DMS 273 treated with DMSO at 0.1 percent for 48 hours (cell line): ENCODE results near the gene CYP17A1.
A peak's percentile ranks its signal among the peaks of the same experiment; 100 is the strongest.
"Not testable (repeated sequence)": the region's sequence is repeated elsewhere in the genome, so short reads cannot be mapped to it uniquely, and the experiment has no call there.

ENCODE experiments used
- DNase-seq: peaks from one replicate; lab custom pipeline; 2025; lab: John Stamatoyannopoulos, UW

CYP17A1 gene, protein sequence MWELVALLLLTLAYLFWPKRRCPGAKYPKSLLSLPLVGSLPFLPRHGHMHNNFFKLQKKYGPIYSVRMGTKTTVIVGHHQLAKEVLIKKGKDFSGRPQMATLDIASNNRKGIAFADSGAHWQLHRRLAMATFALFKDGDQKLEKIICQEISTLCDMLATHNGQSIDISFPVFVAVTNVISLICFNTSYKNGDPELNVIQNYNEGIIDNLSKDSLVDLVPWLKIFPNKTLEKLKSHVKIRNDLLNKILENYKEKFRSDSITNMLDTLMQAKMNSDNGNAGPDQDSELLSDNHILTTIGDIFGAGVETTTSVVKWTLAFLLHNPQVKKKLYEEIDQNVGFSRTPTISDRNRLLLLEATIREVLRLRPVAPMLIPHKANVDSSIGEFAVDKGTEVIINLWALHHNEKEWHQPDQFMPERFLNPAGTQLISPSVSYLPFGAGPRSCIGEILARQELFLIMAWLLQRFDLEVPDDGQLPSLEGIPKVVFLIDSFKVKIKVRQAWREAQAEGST

DNA sequence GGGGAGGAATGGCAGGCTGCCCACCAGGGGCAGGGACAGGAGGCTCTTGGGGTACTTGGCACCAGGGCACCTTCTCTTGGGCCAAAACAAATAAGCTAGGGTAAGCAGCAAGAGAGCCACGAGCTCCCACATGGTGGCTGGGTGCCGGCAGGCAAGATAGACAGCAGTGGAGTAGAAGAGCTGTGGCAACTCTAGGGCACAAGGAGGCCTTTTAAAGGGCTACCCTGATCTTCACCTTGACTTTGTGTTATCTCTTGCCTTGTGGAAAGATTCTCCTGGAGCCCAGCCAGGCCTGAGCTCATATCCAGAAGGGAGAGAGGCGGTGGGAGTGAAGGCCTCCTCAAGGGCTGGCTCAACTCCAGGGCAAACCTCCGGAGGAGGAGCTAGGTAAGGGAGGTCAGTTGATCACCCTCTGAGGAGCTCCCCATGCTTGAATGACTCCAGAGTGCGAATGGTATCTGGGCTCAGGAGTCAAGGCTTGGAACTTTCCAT is at the start of gene CYP17A1:
Gene CYP17A1, minus strand, starts transcription at position 184 of the 492 bp plus-strand sequence. Its CDS starts 52 bp downstream, at position 132.
- peak; percentile 16 for DNase-seq

DNA sequence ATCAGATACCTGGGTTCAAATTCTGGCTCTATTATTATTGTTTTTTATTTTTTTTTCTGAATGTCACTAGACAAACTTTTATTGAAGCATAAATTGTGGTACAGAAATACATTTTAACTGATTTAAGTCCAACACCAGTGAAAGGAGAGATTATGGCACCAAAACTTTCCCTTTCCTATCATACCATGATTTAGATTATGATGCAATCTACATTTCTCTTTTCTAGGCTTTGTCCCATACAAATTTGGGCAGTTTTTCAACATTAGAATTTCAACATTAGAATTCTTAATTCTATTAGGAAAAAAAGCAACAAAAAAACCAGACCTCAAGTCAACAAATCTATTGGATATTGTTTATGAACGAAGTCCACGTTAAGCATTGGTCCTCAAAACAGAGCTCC is 43.0 kb upstream of the CYP17A1 start:
- DNase-seq, result no peak

DNA sequence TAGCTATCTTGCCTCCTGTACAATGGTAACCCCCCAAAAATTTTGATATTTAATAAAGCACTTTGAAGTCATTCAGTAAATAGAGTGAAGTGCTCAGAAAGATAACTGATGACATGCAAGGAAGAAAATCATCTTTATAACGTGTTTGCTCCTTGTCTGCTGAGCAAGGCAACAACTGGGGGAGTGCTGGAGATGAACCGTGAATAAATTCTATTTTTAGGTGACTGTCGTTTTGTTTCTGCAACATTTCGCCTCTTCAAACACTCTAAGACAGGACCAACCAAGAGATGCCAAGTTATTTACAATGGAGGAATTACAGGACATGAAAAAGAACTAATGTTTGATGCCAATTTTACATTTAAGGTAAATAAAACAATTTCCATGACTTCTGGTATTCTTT is 41.4 kb upstream of the CYP17A1 start:
- no peak for DNase-seq

DNA sequence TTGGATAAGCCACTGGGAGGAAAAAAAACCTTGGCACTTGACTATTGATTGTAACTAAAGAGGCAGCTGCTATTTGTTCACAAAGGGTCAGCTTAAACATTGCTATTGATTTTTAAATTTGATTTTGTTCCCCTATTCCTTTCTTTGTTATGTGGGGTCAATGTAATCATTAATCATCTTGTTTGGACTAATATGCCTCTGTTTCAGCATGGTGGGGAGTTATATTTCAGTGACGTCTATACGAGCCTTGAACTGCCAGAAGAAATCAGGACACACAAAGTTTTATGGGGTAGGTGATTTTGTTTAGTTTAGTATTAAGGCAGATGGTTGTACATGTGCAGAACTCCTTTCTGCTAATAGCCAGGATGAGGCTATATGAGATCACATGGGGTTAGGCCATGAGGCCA is 39.5 kb upstream of the CYP17A1 start:
- DNase-seq, result no peak

DNA sequence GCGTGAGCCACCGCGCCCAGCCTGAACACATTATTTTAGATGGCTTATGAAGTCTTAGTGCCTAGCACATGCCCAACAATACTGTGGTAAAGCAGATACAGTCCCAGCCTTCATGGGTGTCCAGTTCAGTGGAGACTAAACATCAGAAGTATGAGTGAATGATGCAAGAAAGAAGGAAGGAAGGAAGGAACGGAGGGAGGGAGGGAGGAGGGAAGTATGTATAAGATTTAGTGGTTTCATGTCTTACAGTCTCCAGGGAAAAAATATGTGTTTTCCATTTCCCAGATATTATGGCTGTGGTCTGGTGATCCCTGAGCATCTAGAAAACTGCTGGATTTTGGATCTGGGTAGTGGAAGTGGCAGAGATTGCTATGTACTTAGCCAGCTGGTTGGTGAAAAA is 35.0 kb upstream of the CYP17A1 start:
- no peak for DNase-seq

DNA sequence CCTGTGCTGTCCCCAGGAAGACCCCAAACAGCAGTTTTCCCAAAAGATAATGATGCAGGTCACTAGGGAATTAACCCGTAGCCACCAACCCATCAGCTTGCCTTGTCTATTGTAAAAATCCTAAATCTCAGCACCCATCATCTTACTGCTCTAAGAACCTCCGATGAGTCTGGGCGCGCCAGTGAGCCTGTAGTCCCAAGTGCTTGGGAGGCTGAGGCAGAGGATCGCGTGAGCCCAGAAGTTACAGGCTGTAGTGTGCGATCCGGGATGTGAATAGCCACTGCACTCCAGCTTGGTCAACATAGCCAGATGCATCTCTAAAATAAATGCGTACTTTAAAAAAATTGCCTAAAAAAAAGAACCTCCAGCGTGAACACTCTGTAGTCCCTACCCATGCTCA is 33.0 kb upstream of the CYP17A1 start:
- DNase-seq, result no peak

DNA sequence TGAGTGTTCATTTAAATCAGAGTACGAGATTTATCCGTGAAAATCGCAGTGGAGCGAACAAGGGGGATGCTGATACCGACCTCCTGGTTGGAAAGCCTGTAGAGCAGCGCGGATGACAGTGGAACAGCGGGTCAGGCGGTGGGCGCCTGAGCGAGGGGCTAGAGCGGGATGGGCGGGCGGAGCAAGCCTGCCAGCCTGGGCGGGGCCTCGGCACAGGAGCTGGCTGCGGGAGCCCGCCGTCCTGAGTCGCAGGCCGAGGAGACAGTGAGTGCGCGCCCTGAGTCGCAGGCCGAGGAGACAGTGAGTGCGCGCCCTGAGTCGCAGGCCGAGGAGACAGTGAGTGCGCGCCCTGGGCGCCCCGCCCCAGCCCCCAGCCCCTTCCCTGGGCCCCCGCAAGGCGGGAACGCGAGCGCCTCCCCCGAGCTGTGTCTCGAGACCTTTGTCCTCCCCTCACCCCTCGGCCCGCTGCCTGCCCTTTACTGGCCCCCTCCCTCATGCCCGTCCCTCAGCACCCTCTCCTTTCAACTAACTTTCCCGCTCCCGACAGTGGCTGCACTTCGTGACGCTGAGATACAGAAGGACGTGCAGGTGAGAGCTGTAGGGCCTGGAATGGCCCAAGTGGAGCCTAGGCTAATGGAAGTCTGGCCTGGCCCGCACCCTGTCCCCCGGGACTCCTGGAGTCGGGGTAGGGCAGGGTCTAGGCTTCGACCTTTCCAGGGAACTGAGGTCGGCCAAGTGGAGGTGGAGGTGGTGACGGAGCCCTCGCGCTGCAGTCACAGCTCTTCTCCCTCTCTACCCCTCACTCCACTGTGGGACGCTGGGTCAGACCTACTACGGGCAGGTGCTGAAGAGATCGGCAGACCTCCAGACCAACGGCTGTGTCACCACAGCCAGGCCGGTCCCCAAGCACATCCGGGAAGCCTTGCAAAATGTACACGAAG is 32.3 kb upstream of the CYP17A1 start, which contains the start of gene AS3MT:
Gene AS3MT, plus strand, starts transcription at position 213 of the 941 bp plus-strand sequence. Its CDS starts 123 bp downstream, at position 336.
- no peak for DNase-seq

DNA sequence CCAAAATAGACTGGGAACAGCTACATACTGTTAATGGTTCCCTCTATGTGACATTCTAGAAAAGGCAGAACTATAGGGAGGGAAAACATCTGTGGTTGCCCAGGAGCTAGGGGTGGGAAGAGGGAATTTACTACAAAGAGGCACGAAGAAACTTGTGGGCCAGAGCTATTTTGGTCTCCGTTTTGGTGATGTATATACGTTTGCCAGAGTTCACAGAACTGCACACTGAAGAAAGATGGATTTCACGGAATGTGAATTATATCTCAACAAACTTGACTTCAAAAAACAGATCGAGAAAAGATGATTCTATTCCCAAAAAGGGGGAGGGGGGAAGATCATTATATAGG is 31.7 kb upstream of the CYP17A1 start:
- no peak for DNase-seq

DNA sequence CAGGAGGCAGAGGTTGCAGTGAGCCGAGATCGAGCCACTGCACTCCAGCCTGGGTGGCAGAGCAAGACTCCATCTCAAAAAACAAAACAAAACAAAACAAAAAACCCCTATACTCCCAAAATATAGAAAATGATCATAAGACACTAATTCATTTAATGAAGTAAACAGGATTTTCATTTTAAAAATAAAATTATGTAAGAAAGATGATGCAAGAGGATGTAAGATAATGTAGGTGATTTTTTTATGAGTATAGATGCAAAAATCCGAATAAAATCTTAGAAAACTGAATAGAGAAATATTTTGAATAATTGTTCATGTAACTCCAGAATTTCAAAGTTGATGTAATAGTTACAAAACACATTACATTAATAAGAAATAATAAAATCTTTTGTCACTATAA is 28.4 kb upstream of the CYP17A1 start:
- no peak for DNase-seq

DNA sequence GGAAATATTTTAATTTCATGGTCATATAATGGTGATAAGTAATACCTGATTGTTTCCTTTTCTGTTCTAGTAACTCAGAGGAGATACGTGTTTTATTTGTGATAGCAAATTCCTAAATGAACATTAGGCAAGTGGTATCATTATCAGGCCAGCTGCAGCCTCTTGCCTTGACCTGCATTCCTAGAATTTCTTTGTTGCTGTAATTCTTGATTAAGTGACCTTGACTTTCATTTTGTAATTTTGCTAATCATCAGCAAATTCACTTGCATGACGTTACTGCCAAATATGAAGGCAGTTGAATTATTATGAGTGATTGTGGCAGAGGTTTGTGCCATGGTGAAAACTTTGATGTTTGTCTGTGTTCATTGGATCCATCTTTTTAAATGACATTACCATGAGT is 26.4 kb upstream of the CYP17A1 start:
- DNase-seq, result no peak

DNA sequence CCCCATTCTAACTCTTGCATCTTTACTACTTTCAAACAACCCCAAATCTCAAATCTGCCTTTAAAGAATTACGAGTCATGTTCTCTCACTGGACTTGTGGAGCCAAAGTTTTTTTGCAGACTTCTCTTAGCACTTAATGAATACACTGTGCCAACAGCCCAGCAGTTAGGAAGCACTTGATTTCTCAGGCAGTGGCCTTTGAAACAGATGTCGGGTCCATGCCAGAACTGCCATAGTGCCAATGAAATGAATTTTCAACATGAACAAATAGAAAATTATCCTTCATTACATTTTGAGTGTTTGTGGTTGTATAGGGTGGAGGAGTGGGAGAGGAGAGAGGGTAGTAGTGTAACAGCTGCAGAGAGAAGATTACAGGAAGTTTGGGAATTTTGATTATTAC is 22.7 kb upstream of the CYP17A1 start:
- no peak for DNase-seq

DNA sequence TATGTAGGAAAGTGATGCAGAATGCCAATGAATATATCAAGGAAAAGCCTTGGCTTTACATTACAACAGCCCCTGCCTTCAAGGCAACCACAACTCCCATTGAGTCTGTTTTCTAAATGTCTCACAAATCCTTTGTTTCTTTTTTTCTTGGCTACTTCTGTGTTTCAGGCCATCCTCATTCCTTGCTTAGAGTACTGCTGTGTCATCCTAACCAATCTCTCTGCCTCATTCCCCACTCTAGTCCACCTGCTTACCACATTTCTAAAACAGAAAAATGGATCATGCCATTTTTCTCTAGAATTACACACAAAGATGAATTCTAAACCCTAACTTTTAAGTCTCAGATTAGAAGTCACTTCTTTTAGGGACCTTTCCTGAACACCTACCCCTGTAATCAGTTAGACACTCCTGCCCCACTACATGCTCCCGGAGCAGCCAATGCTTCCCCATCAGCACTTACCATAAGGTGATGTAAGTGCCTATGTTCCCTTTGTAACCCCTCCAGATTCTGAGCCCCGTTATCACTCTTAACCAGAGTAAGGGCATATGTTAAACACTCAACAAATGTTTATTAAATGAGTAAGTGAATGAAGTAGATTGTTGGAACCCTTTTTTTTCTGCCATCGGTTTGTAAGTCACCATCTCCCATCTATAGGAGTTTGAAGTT is 19.7 kb upstream of the CYP17A1 start:
- DNase-seq, result no peak

DNA sequence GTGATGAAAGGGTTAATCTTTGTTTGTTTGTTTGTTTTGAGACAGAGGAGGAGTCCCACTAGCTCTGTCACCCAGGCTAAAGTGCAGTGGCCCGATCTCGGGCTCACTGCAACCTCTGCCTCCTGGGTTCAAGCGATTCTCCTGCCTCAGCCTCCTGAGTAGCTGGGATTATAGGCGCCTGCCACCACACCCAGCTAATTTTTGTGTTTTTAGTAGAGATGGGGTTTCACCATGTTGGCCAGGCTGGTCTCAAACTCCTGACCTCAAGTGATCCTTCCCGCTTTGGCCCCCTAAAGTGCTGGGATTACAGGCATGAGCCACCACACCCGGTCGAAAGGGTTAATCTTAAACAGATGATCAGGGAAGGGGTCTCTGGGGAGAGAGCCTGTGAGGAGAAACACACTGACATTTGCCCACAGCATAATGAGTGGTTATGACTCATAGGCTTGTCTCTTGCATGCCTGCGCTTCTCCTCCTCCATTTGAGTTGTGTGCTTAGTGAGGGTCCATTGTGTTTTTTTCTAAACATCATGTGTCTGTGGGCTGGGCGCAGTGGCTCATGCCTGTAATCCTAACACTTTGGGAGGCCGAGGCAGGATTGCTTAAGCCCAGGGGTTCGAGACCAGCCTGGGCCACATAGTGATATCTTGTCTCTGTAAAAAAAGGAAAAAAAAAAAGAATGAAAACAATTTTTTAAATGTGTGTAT is 18.7 kb upstream of the CYP17A1 start:
- not testable (repeated sequence) for DNase-seq

DNA sequence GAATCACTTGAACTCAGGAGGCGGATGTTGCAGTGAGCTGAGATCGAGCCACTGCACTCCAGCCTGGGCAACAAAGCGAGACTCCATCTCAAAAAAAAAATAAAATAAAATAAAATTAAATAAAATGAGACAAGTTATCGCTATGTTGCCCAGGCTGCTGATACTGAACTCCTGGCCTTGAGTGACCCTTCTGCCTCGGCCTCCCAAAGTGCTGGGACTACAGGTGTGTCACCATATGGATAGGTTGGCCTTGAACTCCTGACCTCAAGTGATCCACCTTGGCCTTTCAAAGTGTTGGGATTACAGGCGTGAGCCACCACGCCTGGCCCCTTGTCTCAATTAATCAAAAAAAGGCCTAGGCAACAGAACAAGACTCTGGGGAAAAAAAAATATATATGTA is 16.0 kb upstream of the CYP17A1 start:
- DNase-seq, result not testable (repeated sequence)

DNA sequence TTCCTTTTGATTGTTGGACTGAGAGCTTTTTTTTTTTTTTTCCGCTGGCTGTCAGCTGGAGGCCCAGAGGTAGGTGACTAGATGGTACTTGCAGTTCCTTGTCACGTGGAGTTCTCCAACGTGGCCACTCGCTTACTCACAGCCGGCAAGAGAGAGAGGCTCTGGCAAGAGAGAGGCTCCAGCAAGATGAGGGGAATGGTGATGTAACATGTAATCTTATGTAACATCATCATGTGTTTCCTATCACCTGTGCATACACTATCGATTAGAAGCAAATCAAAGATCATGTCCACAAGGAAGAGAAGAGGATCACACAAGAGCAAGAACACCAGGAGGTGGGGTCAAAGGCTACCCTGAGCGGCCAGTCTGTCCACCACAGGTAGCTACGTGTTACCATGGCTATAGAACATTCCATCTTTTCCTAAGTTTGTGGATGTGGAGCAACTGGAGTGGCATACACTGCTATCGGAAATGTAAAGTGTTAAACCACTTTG is 12.9 kb upstream of the CYP17A1 start:
- DNase-seq, result no peak

DNA sequence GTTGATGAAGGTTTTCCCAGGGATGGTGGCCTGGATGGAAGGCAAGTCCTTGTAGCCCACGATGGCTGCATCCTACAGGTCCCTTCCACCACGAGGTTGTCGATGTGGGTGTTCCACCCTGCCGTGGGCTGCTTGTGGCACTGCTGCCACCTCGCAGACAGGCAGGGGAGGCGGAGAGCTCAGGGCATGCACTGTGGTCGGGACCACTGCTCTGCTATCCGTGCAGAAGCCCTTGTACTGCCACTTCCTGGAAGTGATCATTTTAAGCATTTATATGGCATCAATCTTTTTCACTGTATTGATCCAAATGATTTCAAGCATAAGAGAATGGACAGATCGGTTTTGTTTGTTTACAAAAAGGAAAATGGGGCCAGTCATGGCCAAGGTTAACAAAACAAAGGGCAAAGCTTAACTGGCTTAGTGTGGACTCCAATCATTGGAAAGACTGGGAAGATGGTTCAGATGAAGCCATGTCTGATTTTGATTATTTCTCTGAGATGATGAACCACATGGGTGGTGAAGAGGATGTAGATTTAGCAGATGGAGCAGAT is 8.2 kb upstream of the CYP17A1 start:
- DNase-seq, result no peak

DNA sequence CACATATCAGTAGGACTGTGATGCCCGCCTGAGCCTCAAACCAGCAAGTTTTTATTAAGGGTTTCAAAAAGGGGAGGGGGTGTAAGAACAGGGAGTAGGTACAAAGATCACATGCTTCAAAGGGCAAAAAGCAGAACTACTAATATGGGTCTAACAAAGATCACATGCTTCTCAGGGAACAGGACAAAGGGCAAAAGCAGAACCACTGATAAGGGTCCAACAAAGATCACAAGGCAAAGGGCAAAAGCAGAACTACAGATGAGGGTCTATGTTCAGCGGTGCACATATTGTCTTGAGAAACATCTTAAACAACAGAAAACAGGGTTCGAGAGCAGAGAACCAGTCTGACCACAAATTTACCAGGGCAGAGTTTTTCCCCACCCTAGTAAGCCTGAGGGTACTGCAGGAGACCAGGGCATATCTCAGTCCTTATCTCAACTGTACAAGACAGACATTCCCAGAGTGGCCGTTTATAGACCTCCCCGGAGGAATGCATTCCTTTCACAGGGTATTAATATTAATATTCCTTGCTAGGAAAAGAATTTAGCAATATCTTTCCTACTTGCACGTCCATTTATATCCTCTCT is 7.1 kb upstream of the CYP17A1 start:
- DNase-seq, result not testable (repeated sequence)

DNA sequence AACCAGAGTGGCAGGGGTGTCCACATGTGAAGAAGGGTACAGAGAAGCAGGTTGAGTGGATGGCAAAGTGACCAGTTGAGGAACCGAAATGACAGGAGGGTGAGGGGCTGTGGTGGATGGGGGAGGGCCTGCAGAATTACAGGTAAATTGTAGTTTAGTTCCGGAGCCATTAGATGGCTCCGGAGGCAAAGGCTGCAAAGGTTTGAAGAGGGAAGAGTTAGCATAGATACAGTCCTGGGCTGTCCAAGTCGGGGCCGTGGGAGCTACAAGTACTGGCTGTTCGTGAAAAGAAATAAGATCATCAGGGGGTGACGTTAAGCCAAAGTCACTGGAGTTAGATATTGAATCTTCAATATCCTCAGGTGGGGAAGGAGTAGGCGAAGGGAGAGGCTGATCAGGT is 5.9 kb upstream of the CYP17A1 start:
- not testable (repeated sequence) for DNase-seq

DNA sequence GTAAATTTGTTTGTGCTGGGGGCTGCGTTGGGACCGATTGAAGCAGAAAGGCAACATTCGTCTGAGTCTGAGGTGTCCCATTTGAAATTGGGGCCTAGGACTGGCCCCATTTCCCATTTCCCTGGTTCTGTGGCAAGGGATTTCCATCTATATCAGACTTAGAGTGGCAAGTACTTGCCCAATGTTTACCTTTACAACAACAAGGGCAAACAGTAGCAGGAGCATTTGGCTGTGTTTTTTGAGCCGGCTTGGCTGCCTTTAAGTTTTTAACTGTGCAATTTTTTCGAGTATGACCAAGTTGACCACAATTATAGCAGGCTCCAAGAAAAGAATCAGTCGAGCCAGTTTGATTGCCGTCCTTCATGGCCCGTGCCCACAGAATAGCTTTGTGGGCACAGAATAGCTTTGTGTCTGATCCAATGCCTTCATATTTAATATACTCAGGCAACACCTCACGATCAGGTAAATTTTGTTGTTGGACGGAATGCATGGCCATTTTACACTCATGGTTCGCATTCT is 4.7 kb upstream of the CYP17A1 start:
- DNase-seq, result no peak

DNA sequence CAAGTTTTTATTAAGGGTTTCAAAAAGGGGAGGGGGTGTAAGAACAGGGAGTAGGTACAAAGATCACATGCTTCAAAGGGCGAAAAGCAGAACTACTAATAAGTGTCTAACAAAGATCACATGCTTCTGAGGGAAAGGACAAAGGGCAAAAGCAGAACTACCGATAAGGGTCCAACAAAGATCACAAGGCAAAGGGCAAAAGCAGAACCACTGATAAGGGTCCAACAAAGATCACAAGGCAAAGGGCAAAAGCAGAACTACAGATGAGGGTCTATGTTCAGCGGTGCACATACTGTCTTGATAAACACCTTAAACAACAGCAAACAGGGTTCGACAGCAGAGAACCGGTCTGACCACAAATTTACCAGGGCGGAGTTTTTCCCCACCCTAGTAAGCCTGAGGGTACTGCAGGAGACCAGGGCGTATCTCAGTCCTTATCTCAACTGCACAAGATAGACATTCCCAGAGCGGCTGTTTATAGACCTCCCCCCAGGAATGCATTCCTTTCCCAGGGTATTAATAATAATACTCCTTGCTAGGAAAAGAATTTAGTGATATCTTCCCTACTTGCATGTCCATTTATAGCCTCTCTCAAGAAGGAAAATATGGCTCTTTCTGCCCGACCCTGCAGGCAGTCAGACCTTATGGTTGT is 1.2 kb upstream of the CYP17A1 start:
- not testable (repeated sequence) for DNase-seq
